ENCODE data around the gene TKTL2.

Gene TKTL2

GRCh38 chr4:163440040-163440439, 33.5 kb downstream of the TKTL2 start:
- no peak for DNase-seq
